GM18951 (cell line): ENCODE measurements around the gene THEM4.

ENCODE experiments used
- POLR2A ChIP-seq: IDR thresholded peaks from 4 replicates; pipeline ENCODE4 v1.6.1; 2011; ENCODE audit warnings: mild to moderate bottlenecking; ENCODE audit not compliant: insufficient read length, insufficient read depth; ENCODE audit errors: extremely low read depth
- in situ Hi-C: fragments of 300-500 bp; cut with MboI; formaldehyde crosslinking; loops from one replicate; pipeline ENCODE4 v1.12.0; 2022; ENCODE audit warnings: low sequenced_read_pairs, mixed read lengths, inconsistent platforms; ENCODE audit not compliant: unreplicated experiment

Gene THEM4

GRCh38 chr1:151909167-151910149 is at the start of gene THEM4:
THEM4 (minus strand) TSS chr1:151909511; CDS start chr1:151909458, 53 bp downstream.
- TF ChIP-seq POLR2A: peak; percentile 90
- in situ Hi-C loops: no loop called here

- in situ Hi-C loops: no loop called here
- no peak for TF ChIP-seq POLR2A
These were observed 49.6 kb upstream of the THEM4 start for GRCh38 chr1:151958959-151959358.

- in situ Hi-C loops: no loop called here
- no peak for TF ChIP-seq POLR2A
These were observed 47.7 kb upstream of the THEM4 start for GRCh38 chr1:151956957-151957497.

GRCh38 chr1:151953409-151954094 is 44.2 kb upstream of the THEM4 start:
- no peak for TF ChIP-seq POLR2A
- in situ Hi-C loops: no loop called here

- no peak for TF ChIP-seq POLR2A
- in situ Hi-C loops: no loop called here
These were observed 43.5 kb upstream of the THEM4 start for GRCh38 chr1:151952811-151953210.

GRCh38 chr1:151949371-151950193 is 40.3 kb upstream of the THEM4 start:
- in situ Hi-C loops: no loop called here
- TF ChIP-seq POLR2A: no peak

- TF ChIP-seq POLR2A: no peak
- in situ Hi-C loops: no loop called here
These were observed 39.2 kb upstream of the THEM4 start for GRCh38 chr1:151948506-151948905.

- TF ChIP-seq POLR2A: no peak
- in situ Hi-C loops: no loop called here
These were observed 37.8 kb upstream of the THEM4 start for GRCh38 chr1:151947140-151947539.

- in situ Hi-C loops: no loop called here
- no peak for TF ChIP-seq POLR2A
These were observed 36.7 kb upstream of the THEM4 start for GRCh38 chr1:151945725-151946722.

- in situ Hi-C loops: no loop called here
These were observed 35.7 kb upstream of the THEM4 start for GRCh38 chr1:151944857-151945575.

More at GRCh38 chr1:151944857-151945575, 35.7 kb upstream of the THEM4 start:
- TF ChIP-seq POLR2A: no peak
